Measurements from ENCODE around the gene ZNF385B. TPM values are rescaled to one million over a fixed set of nuclear protein-coding genes. Genes with fewer than 3 reads are reported as not detected.

ZNF385B gene
- polyA plus RNA-seq, 1 of the 3 experiments (the other 2 are of a cell fraction): 0.16 TPM

GRCh38 chr2:179470089-179470488, 391.3 kb downstream of the ZNF385B start (continued):
- TF ChIP-seq RCOR1 (IDR thresholded peaks at IDR 0.05; ENCODE audit: low read length) (no peak), FOXJ3 (CRISPR knock-in tag; IDR thresholded peaks at IDR 0.05) (no peak), TCF12 (IDR thresholded peaks at IDR 0.05) (no peak), USF1 (IDR thresholded peaks at IDR 0.05; ENCODE audit: borderline replicate concordance, low read depth) (no peak), MEF2A (IDR thresholded peaks at IDR 0.05; ENCODE audit: borderline replicate concordance, low read depth) (no peak), RAD21 (IDR thresholded peaks at IDR 0.05; ENCODE audit: low read length) (no peak), RFX5 (IDR thresholded peaks at IDR 0.05; ENCODE audit: low read length) (no peak), RXRA (IDR thresholded peaks at IDR 0.05; ENCODE audit: borderline replicate concordance, low read depth) (no peak)
- TF ChIP-seq, protein P1, sequence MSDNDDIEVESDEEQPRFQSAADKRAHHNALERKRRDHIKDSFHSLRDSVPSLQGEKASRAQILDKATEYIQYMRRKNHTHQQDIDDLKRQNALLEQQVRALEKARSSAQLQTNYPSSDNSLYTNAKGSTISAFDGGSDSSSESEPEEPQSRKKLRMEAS (IDR thresholded peaks at IDR 0.05; ENCODE audit: low read depth): no peak

DNA sequence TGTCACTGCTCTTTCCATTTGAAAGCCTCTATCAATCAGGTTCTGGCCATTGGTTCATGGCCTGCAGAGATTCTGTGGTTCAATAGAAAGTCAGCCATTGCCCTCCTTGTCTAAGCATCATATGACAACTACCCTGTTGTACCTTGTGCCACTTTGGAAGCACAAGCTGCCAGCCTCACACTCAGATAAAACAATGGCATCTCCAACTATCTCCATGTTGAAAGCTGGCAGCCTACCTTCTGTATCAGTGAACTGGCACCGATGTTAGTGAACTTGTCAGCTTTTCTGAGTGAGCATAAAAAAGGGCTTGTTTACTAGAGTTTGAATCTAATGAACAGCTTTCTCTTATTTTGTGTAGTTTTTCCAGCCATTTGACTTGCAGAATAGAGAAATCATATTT, 393.5 kb downstream of the ZNF385B start:
- TF ChIP-seq RCOR1 (IDR thresholded peaks at IDR 0.05; ENCODE audit: low read length) (no peak), FOXJ3 (CRISPR knock-in tag; IDR thresholded peaks at IDR 0.05) (no peak), NRF1 (IDR thresholded peaks at IDR 0.05; ENCODE audit: low read depth, low read length) (no peak), TCF12 (IDR thresholded peaks at IDR 0.05) (no peak), USF1 (IDR thresholded peaks at IDR 0.05; ENCODE audit: borderline replicate concordance, low read depth) (no peak), MEF2A (IDR thresholded peaks at IDR 0.05; ENCODE audit: borderline replicate concordance, low read depth) (no peak), TEAD4 (IDR thresholded peaks at IDR 0.05; ENCODE audit: borderline replicate concordance, insufficient read depth) (no peak), SMC3 (IDR thresholded peaks at IDR 0.05; ENCODE audit: low read depth, low read length) (no peak), FOXM1 (IDR thresholded peaks at IDR 0.05; ENCODE audit: low read depth) (no peak)
- no peak overlapping the region for H2AFZ ChIP-seq (ENCODE audit: low read depth)

GRCh38 chr2:179467111-179467510, 394.3 kb downstream of the ZNF385B start:
- no peaks in the 10 kb centered on the region for H3K9me2 ChIP-seq
- no peaks in the 10 kb centered on the region for H3K4me1 ChIP-seq (ENCODE audit: control insufficient read depth in 1 of 2, insufficient read depth in 2 of 2, low read depth in 1 of 2, low read length in 1 of 2)
- ChIA-PET POLR2A (no interaction called here), CTCF (interaction anchor here (1.1 kb wide), 1 partner anchor 19 kb away, joined by 3 read pairs; no protein-coding TSS in a partner anchor)
- H3K27me3 ChIP-seq (ENCODE audit: insufficient read depth): no peaks in the 10 kb centered on the region
- H2AFZ ChIP-seq (ENCODE audit: low read depth): no peak overlapping the region; the same call in 1 of the 2 replicates
- H3K4me2 ChIP-seq: no peak overlapping the region
- H3K9ac ChIP-seq: no peak overlapping the region
- peaks cover 5% of the 10 kb centered on the region; the same call in 1 of the 2 replicates for H3K9me3 ChIP-seq
- no peak overlapping the region for H3K27ac ChIP-seq (ENCODE audit: low read depth in 2 of 2, low read length in 1 of 2)
- DNase-seq: no peak
- H3K79me2 ChIP-seq (ENCODE audit: insufficient read depth): no peaks in the 10 kb centered on the region
- no peak overlapping the region for H3K4me3 ChIP-seq (ENCODE audit: low read depth in 2 of 2, low read length in 1 of 2)
- H4K20me1 ChIP-seq (ENCODE audit: insufficient read depth): no peaks in the 10 kb centered on the region
- no peaks in the 10 kb centered on the region for H3F3A ChIP-seq (replicated peaks; ENCODE audit: insufficient read depth)
- no peaks in the 10 kb centered on the region for H3K36me3 ChIP-seq (replicated peaks in 1 of 2; ENCODE audit: control insufficient read depth in 1 of 2, insufficient read depth in 2 of 2, low read length in 1 of 2)
- TF ChIP-seq, protein P2, sequence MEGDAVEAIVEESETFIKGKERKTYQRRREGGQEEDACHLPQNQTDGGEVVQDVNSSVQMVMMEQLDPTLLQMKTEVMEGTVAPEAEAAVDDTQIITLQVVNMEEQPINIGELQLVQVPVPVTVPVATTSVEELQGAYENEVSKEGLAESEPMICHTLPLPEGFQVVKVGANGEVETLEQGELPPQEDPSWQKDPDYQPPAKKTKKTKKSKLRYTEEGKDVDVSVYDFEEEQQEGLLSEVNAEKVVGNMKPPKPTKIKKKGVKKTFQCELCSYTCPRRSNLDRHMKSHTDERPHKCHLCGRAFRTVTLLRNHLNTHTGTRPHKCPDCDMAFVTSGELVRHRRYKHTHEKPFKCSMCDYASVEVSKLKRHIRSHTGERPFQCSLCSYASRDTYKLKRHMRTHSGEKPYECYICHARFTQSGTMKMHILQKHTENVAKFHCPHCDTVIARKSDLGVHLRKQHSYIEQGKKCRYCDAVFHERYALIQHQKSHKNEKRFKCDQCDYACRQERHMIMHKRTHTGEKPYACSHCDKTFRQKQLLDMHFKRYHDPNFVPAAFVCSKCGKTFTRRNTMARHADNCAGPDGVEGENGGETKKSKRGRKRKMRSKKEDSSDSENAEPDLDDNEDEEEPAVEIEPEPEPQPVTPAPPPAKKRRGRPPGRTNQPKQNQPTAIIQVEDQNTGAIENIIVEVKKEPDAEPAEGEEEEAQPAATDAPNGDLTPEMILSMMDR (IDR thresholded peaks at IDR 0.05): no peak
- no peak for TF ChIP-seq REST (IDR thresholded peaks at IDR 0.05; ENCODE audit: low read depth, low read length)
- TF ChIP-seq, protein P3, sequence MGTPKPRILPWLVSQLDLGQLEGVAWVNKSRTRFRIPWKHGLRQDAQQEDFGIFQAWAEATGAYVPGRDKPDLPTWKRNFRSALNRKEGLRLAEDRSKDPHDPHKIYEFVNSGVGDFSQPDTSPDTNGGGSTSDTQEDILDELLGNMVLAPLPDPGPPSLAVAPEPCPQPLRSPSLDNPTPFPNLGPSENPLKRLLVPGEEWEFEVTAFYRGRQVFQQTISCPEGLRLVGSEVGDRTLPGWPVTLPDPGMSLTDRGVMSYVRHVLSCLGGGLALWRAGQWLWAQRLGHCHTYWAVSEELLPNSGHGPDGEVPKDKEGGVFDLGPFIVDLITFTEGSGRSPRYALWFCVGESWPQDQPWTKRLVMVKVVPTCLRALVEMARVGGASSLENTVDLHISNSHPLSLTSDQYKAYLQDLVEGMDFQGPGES (IDR thresholded peaks at IDR 0.05; ENCODE audit: low read depth, low read length): no peak
- TF ChIP-seq FOXM1 (IDR thresholded peaks at IDR 0.05; ENCODE audit: low read depth): no peak

More for the DNA sequence above, 393.5 kb downstream of the ZNF385B start:
- DNase-seq: no peak
- no peaks in the 10 kb centered on the region for H3K9me3 ChIP-seq
- no peaks in the 10 kb centered on the region for H3K79me2 ChIP-seq (ENCODE audit: insufficient read depth)
- no peak overlapping the region for H3K9ac ChIP-seq
- 100% methylated on average over 1 of the region's 1 CpG for WGBS (ENCODE audit: low lambda C conversion rate)
- H4K20me1 ChIP-seq (ENCODE audit: insufficient read depth): no peaks in the 10 kb centered on the region
- CTCF ChIA-PET: interaction anchor here (0.6 to 1.2 kb wide), 4 partner anchors 9 to 45 kb away, joined by 3 to 5 read pairs (median 4); no protein-coding TSS in a partner anchor
- no peak overlapping the region; a peak in 1 of 4 replicates for H3K27ac ChIP-seq (ENCODE audit: low read depth in 2 of 2, low read length in 1 of 2)
- no peak overlapping the region for H3K4me3 ChIP-seq (ENCODE audit: low read depth in 2 of 2, low read length in 1 of 2)
- H3K36me3 ChIP-seq (replicated peaks in 1 of 2; ENCODE audit: control insufficient read depth in 1 of 2, insufficient read depth in 2 of 2, low read length in 1 of 2): no peaks in the 10 kb centered on the region
- no peaks in the 10 kb centered on the region for H3K9me2 ChIP-seq
- no peaks in the 10 kb centered on the region for H3K27me3 ChIP-seq (ENCODE audit: insufficient read depth)
- no peak overlapping the region for H3K4me2 ChIP-seq
- H3K4me1 ChIP-seq (ENCODE audit: control insufficient read depth in 1 of 2, insufficient read depth in 2 of 2, low read depth in 1 of 2, low read length in 1 of 2): no peaks in the 10 kb centered on the region
- no peaks in the 10 kb centered on the region for H3F3A ChIP-seq (replicated peaks; ENCODE audit: insufficient read depth)
- POLR2A ChIA-PET: no interaction called here
